Loucy (cell line): Measurements from ENCODE around the gene VIL1.

ENCODE experiments used
- H2AFZ ChIP-seq: fragments of 200-600 bp; sonication (generic); 2 replicates; pipeline ENCODE4 v1.6.0; 2016; ENCODE audit warnings: antibody characterized with exemption, mild to moderate bottlenecking, low read length, moderate library complexity
- H3F3A ChIP-seq: fragments of 200-600 bp; 2 replicates; pipeline ENCODE4 v1.6.0; 2016; ENCODE audit warnings: antibody characterized with exemption, low read depth, mild to moderate bottlenecking
- H3K27me3 ChIP-seq: fragments of 200-600 bp; sonication (generic); 2 replicates; pipeline ENCODE4 v1.6.1; 2014; ENCODE audit warnings: low read length, mild to moderate bottlenecking; ENCODE audit not compliant: insufficient read depth, poor library complexity, severe bottlenecking
- H3K36me3 ChIP-seq: fragments of 200-600 bp; sonication (generic); 2 replicates; pipeline ENCODE4 v1.6.1; 2016; ENCODE audit warnings: low read length; ENCODE audit not compliant: insufficient read depth
- H3K4me1 ChIP-seq: fragments of 200-600 bp; sonication (generic); 2 replicates; pipeline ENCODE4 v1.5.1; 2014; ENCODE audit warnings: low read length, mild to moderate bottlenecking; ENCODE audit not compliant: insufficient read depth, poor library complexity, severe bottlenecking
- H3K4me2 ChIP-seq: fragments of 200-600 bp; sonication (generic); 2 replicates; pipeline ENCODE4 v1.6.0; 2014; ENCODE audit warnings: antibody characterized with exemption, low read length, low read depth, mild to moderate bottlenecking; ENCODE audit not compliant: poor library complexity, severe bottlenecking
- H3K4me3 ChIP-seq: fragments of 200-600 bp; sonication (generic); 2 replicates; pipeline ENCODE4 v1.5.1; 2014; ENCODE audit warnings: low read length, mild to moderate bottlenecking, mixed read lengths; ENCODE audit not compliant: poor library complexity, severe bottlenecking
- H3K79me2 ChIP-seq: fragments of 200-600 bp; sonication (generic); 2 replicates; pipeline ENCODE4 v1.6.1; 2014; ENCODE audit warnings: low read length; ENCODE audit not compliant: insufficient read depth
- H3K9ac ChIP-seq: fragments of 200-600 bp; sonication (generic); 2 replicates; pipeline ENCODE4 v1.6.0; 2014; ENCODE audit warnings: mild to moderate bottlenecking, low read depth, low read length, moderate library complexity; ENCODE audit not compliant: poor library complexity, severe bottlenecking
- H3K9me2 ChIP-seq: fragments of 200-600 bp; sonication (generic); replicated peaks from 2 replicates; pipeline ENCODE4 v1.6.1; 2016; ENCODE audit warnings: low read depth, low read length, mixed read lengths
- H3K9me3 ChIP-seq: fragments of 200-600 bp; sonication (generic); 2 replicates; pipeline ENCODE4 v1.6.1; 2014; ENCODE audit warnings: mild to moderate bottlenecking, antibody characterized with exemption, low read length, low read depth; ENCODE audit not compliant: insufficient read depth
- H4K20me1 ChIP-seq: fragments of 200-600 bp; sonication (generic); 2 replicates; pipeline ENCODE4 v1.6.0; 2014; ENCODE audit warnings: antibody characterized with exemption, low read length, mild to moderate bottlenecking; ENCODE audit not compliant: insufficient read depth, poor library complexity, severe bottlenecking
- EZH2phosphoT487 ChIP-seq: fragments of 200-600 bp; IDR thresholded peaks from 2 replicates; pipeline ENCODE4 v1.6.1; 2018; ENCODE audit warnings: antibody characterized with exemption, mild to moderate bottlenecking, moderate library complexity, borderline replicate concordance
- TF ChIP-seq, protein P1 (sequence below): fragments of 200-600 bp; sonication (generic); conservative IDR thresholded peaks from 2 replicates; pipeline ENCODE4 v1.5.1; 2014; ENCODE audit warnings: mild to moderate bottlenecking, antibody characterized with exemption, low read length

Gene VIL1

GRCh38 chr2:218422403-218423086 is 3.6 kb downstream of the VIL1 start:
- Histone ChIP-seq H3K36me3 (no peaks in the 10 kb centered on the region), H3K79me2 (no peaks in the 10 kb centered on the region), H3F3A (no peaks in the 10 kb centered on the region), H3K9me2 (no peaks in the 10 kb centered on the region), H3K9ac (no peak overlapping the region), H3K27me3 (no peaks in the 10 kb centered on the region), H3K9me3 (no peaks in the 10 kb centered on the region), H2AFZ (no peak overlapping the region), H4K20me1 (no peaks in the 10 kb centered on the region), H3K4me3 (no peak overlapping the region), H3K4me2 (no peak overlapping the region), H3K4me1 (no peaks in the 10 kb centered on the region)
- TF ChIP-seq EZH2phosphoT487 = no peak
- TF ChIP-seq, protein P1, sequence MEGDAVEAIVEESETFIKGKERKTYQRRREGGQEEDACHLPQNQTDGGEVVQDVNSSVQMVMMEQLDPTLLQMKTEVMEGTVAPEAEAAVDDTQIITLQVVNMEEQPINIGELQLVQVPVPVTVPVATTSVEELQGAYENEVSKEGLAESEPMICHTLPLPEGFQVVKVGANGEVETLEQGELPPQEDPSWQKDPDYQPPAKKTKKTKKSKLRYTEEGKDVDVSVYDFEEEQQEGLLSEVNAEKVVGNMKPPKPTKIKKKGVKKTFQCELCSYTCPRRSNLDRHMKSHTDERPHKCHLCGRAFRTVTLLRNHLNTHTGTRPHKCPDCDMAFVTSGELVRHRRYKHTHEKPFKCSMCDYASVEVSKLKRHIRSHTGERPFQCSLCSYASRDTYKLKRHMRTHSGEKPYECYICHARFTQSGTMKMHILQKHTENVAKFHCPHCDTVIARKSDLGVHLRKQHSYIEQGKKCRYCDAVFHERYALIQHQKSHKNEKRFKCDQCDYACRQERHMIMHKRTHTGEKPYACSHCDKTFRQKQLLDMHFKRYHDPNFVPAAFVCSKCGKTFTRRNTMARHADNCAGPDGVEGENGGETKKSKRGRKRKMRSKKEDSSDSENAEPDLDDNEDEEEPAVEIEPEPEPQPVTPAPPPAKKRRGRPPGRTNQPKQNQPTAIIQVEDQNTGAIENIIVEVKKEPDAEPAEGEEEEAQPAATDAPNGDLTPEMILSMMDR = no peak

- H4K20me1 ChIP-seq = no peaks in the 10 kb centered on the region
- no peak overlapping the region for H3K4me2 ChIP-seq
- no peak overlapping the region for H3K4me3 ChIP-seq
- H3K79me2 ChIP-seq = no peaks in the 10 kb centered on the region
- no peaks in the 10 kb centered on the region for H3K36me3 ChIP-seq
- no peaks in the 10 kb centered on the region for H3K9me3 ChIP-seq
- H3K9ac ChIP-seq = no peak overlapping the region
- H3K4me1 ChIP-seq = no peaks in the 10 kb centered on the region
- no peaks in the 10 kb centered on the region for H3K27me3 ChIP-seq
- no peaks in the 10 kb centered on the region for H3F3A ChIP-seq
- H2AFZ ChIP-seq = no peak overlapping the region
- no peaks in the 10 kb centered on the region for H3K9me2 ChIP-seq
- no peak for TF ChIP-seq EZH2phosphoT487
- TF ChIP-seq, protein P1 = no peak
Observed at GRCh38 chr2:218423584-218423983, 4.7 kb downstream of the VIL1 start.

GRCh38 chr2:218425531-218425930 is 6.6 kb downstream of the VIL1 start:
- Histone ChIP-seq H3K36me3 (no peaks in the 10 kb centered on the region), H4K20me1 (no peaks in the 10 kb centered on the region), H3K79me2 (no peaks in the 10 kb centered on the region), H3F3A (no peaks in the 10 kb centered on the region), H3K9me2 (no peaks in the 10 kb centered on the region), H3K27me3 (no peaks in the 10 kb centered on the region), H2AFZ (no peak overlapping the region), H3K9me3 (no peaks in the 10 kb centered on the region), H3K4me1 (peaks cover 3% of the 10 kb centered on the region), H3K4me3 (no peak overlapping the region), H3K4me2 (no peak overlapping the region), H3K9ac (no peak overlapping the region)
- TF ChIP-seq, protein P1 = no peak
- no peak for TF ChIP-seq EZH2phosphoT487
